Aorta (tissue), 5 donors: Measurements from ENCODE around the gene GNG8. TPM values are rescaled to one million over a fixed set of nuclear protein-coding genes. Genes with fewer than 3 reads are reported as not detected.
A peak's percentile ranks its signal among the peaks of the same experiment; 100 is the strongest.

Source experiments
- ATAC-seq: fragments of 200-7000 bp; cut with Tn5 transposase; one replicate; pipeline ENCODE4 v1.9.1; 2022; ENCODE audit warnings: moderate library complexity; ENCODE audit not compliant: low FRiP score
- DNase-seq, 2 donors: peaks; one replicate each; pipeline ENCODE4 v3.0.0-alpha.2; 2020
- H3K27ac ChIP-seq, 2 donors: one replicate each; pipeline ENCODE4 v1.5.1; 2013; ENCODE audit warnings: low read length in 2 of 2, mild to moderate bottlenecking in 2 of 2, moderate library complexity in 2 of 2, control low read depth in 1 of 2, inconsistent platforms in 1 of 2, low read depth in 1 of 2
- H3K27me3 ChIP-seq, 2 donors: one replicate each; pipeline ENCODE4 v1.6.1; 2013; ENCODE audit warnings: control low read depth in 1 of 2, low read length in 1 of 2, mild to moderate bottlenecking in 1 of 2, moderate library complexity in 1 of 2; ENCODE audit not compliant: insufficient read depth in 2 of 2, control insufficient read depth in 1 of 2
- H3K36me3 ChIP-seq, 2 donors: one replicate each; pipeline ENCODE4 v1.6.1; 2013; ENCODE audit warnings: control low read depth in 1 of 2, low read length in 1 of 2, mild to moderate bottlenecking in 1 of 2; ENCODE audit not compliant: insufficient read depth in 2 of 2, control insufficient read depth in 1 of 2
- H3K4me1 ChIP-seq, 2 donors: one replicate each; pipeline ENCODE4 v1.6.1; 2013; ENCODE audit warnings: low read length in 2 of 2, control low read depth in 1 of 2, mild to moderate bottlenecking in 1 of 2, moderate library complexity in 1 of 2; ENCODE audit not compliant: insufficient read depth in 2 of 2, control insufficient read depth in 1 of 2
- H3K4me3 ChIP-seq, 2 donors: one replicate each; pipeline ENCODE4 v1.5.1; 2013; ENCODE audit warnings: low read length in 2 of 2, control low read depth in 1 of 2, mild to moderate bottlenecking in 1 of 2
- H3K9me3 ChIP-seq: one replicate; pipeline ENCODE4 v1.6.1; 2013; ENCODE audit warnings: mild to moderate bottlenecking, low read length; ENCODE audit not compliant: control insufficient read depth
- WGBS, 2 donors: extraction: QIAGEN DNeasy Blood & Tissue Kit; methylation state at CpG; one replicate each; pipeline ENCODE4 v1.1.7; 2013; 5-methylcytosine and 5-hydroxymethylcytosine counted together
- intact Hi-C, 2 donors: fragments of 100-400 bp; cut with DNase I; formaldehyde crosslinking; loops; one replicate each; pipeline versions ENCODE4 v1.14.2 to v1.15.0; 2022
- polyA plus RNA-seq, 2 donors: library from polyadenylated mRNA; stranded (reverse); fragments of 200-250 nt; gene quantifications; one replicate each; pipeline ENCODE4 v1.2.3, GENCODE V29; 2013
- total RNA-seq, 2 donors: library from RNA; stranded (reverse); fragmentation: NEBNext Ultra II Directional; extraction: Animal tissue kit (Norgen Biotek cat#: 25700); gene quantifications; one replicate each; pipeline ENCODE4 v1.2.1, GENCODE V29; 2021
- donor health status: healthy with polysubstance abuse.
- donor health status: Bipolar disorder and iron deficiency.
- donor health status: DM: no; HTN: no; CAD: no.
- donor health status: DM: no; HTN: no; CAD: no.
- donor health status: DM: yes; HTN: yes; CAD: no.

Gene GNG8
- total and polyA plus RNA-seq, 4 donors, result 3.0 to 4.5 TPM; not detected in 2

GRCh38 chr19:46604781-46605355 is 31.1 kb downstream of the GNG8 start:
- no peaks in the 10 kb centered on the region for H3K27me3 ChIP-seq
- no peaks in the 10 kb centered on the region for H3K9me3 ChIP-seq
- intact Hi-C loops, result loop anchor here in 1 of 2 donors (10.0 kb wide), 1 partner anchor 240 kb away; no protein-coding TSS in a partner anchor
- ATAC-seq (no peak), DNase-seq (peak; percentile 68 to 81)
- peaks cover 0 to 6% of the 10 kb centered on the region in 2 donors for H3K36me3 ChIP-seq
- H3K4me1 ChIP-seq, result peaks cover 0 to 4% of the 10 kb centered on the region in 2 donors
- H3K27ac ChIP-seq, result peak overlapping the region; percentile 19 to 71
- 3 to 7% methylated on average over 13 of the region's 13 CpGs for WGBS, 2 donors
- H3K4me3 ChIP-seq, result no peak overlapping the region

GRCh38 chr19:46603752-46604231 is 32.2 kb downstream of the GNG8 start:
- H3K4me3 ChIP-seq, result no peak overlapping the region
- no peaks in the 10 kb centered on the region for H3K27me3 ChIP-seq
- DNase-seq (peak in 1 of 2 donors; percentile 68), ATAC-seq (no peak)
- WGBS, 2 donors, result 1 to 11% methylated on average over 9 of the region's 9 CpGs
- no peaks in the 10 kb centered on the region for H3K9me3 ChIP-seq
- intact Hi-C loops, result loop anchor here in 1 of 2 donors (10.0 kb wide), 1 partner anchor 241 kb away; no protein-coding TSS in a partner anchor
- H3K4me1 ChIP-seq, result peaks cover 0 to 4% of the 10 kb centered on the region in 2 donors
- H3K36me3 ChIP-seq, result peaks cover 0 to 6% of the 10 kb centered on the region in 2 donors
- peak overlapping the region in 1 of 2 donors; percentile 75 for H3K27ac ChIP-seq

- Histone ChIP-seq H3K9me3 (no peaks in the 10 kb centered on the region), H3K27ac (peak overlapping the region; percentile 18 to 75), H3K36me3 (peaks cover 0 to under 1% of the 10 kb centered on the region in 2 donors), H3K27me3 (no peaks in the 10 kb centered on the region), H3K4me3 (peak overlapping the region; percentile 10 to 47), H3K4me1 (peaks cover 0 to 4% of the 10 kb centered on the region in 2 donors)
- WGBS, 2 donors, result 0 to 4% methylated on average over 2 of the region's 2 CpGs
- DNase-seq, result peak; percentile 42 to 64
- no peak for ATAC-seq
- intact Hi-C loops, result loop anchor here in 1 of 2 donors (10.0 kb wide), 1 partner anchor 242 kb away; no protein-coding TSS in a partner anchor
These were observed 32.8 kb downstream of the GNG8 start for GRCh38 chr19:46603195-46603637.

DNA sequence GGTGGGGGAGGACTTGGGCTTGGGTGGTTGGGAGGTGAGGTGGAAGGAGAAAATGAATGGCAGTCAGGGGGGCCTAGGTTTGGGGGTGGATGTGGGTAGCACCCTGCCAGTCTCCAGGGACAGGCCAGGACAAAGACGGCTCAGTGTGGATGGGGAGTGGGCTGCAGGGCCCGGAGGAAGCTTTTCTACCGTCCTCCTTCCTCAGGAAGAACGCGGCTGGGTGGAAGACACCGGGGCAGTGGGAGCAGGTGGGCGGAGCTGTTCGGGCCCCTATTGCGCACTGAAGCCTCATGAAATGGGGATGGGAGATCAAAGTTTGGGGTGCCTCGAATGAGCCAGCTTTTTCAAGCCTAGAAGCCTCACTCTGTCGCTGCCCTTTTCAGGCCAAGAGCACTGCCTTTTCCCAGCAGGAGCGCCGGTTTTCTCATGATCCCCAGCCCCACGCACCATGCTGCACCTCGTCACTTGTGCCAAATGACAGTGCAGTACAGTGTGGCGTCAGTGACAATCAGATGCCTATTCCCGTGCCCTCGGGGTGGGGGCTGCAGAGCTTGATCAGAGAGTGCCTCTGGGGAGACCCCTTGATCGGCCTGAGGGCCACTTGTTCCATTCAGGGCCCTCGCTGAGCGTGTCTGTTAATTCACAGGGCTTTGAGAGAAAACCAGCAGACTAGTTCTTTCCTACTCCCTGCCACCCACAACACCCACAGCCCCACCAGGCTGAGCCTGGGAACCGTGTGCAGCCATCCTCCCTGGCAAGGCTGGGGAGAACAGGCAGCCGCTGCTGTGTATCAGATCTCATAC is 33.4 kb downstream of the GNG8 start:
- ATAC-seq, result no peak
- peaks cover 0 to 4% of the 10 kb centered on the region in 2 donors for H3K4me1 ChIP-seq

GRCh38 chr19:46601318-46602224 is 34.4 kb downstream of the GNG8 start, which contains the start of gene CALM3:
Gene CALM3 (plus strand): TSS chr19:46601330. CDS start chr19:46601435, 105 bp downstream.
- peaks cover 0 to 4% of the 10 kb centered on the region in 2 donors for H3K4me1 ChIP-seq
- H3K9me3 ChIP-seq, result no peaks in the 10 kb centered on the region
- intact Hi-C loops, result loop anchor here in 1 of 2 donors (1.0 to 10.0 kb wide), 2 partner anchors 11 to 243 kb away; no protein-coding TSS in a partner anchor
- WGBS, 2 donors, result 0% methylated on average over 35 to 51 of the region's 51 CpGs
- ATAC-seq, result no peak
- no peaks in the 10 kb centered on the region for H3K27me3 ChIP-seq
- DNase-seq, result peak; percentile 70 to 79
- H3K27ac ChIP-seq, result peak within 1 kb of the TSS; percentile 40 to 93
- H3K36me3 ChIP-seq, result no peaks in the 10 kb centered on the region
- peak within 1 kb of the TSS; percentile 89 to 99 for H3K4me3 ChIP-seq

More for the DNA sequence above, 33.4 kb downstream of the GNG8 start:
- no peaks in the 10 kb centered on the region for H3K36me3 ChIP-seq
- H3K9me3 ChIP-seq, result no peaks in the 10 kb centered on the region
- peak overlapping the region; percentile 89 to 99 for H3K4me3 ChIP-seq
- no peaks in the 10 kb centered on the region for H3K27me3 ChIP-seq
- WGBS, 2 donors, result 1 to 3% methylated on average over 22 to 23 of the region's 23 CpGs
- DNase-seq, result peak in 1 of 2 donors; percentile 78
- intact Hi-C loops, result loop anchor here in 1 of 2 donors (10.0 kb wide), 1 partner anchor 242 kb away; no protein-coding TSS in a partner anchor
- H3K27ac ChIP-seq, result peak overlapping the region; percentile 18 to 75

DNA sequence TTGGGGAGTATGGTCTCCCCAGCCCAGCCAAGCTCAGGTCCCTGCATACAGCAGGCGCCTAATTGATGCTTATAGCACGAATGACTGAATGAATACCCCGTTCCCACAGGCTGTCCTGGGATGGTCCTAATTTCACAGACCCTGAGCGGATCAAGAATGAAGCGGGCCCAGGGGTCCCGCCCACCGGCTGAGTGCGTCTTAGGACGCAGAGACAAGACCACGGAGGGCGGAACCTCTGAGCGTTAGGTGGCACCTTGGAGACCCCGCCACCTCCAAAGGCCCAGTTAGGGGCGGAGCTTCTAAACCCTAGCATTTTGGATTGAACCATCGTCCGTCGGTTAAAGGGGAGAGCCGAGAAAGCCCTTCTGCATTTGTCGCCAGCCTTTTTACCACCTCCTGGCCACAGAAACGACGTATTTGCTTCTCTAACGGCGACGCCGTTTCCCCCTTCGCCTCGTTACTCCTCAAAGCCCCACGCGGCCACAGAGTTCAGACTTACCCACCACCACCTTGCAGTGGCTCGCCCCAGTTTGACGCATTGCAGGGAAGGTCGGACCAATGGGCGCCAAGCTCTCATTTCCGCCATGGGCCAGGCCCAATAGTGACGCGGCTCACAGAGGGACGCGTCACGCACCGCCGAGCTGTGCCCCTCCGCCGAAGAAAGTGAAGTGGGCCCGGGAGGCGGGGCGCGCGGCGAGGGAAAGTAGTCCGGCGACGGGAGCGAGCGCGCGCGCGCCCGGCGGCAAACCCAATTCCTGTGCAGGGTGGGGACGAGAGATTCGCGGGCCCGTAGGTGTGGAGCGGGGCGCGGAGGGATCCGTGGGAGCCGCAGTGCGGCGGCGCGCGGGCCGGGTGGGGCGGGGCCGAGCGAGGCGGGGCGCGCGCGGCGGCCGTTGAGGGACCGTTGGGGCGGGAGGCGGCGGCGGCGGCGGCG is 35.4 kb downstream of the GNG8 start:
- intact Hi-C loops, result loop anchor here in 1 of 2 donors (1.0 to 10.0 kb wide), 2 partner anchors 12 to 244 kb away; no protein-coding TSS in a partner anchor
- H3K36me3 ChIP-seq, result no peaks in the 10 kb centered on the region
- peak; percentile 98 to 99 for DNase-seq
- 1% methylated on average over 61 to 93 of the region's 93 CpGs for WGBS, 2 donors
- no peaks in the 10 kb centered on the region for H3K27me3 ChIP-seq
- peak overlapping the region; percentile 44 to 89 for H3K4me3 ChIP-seq
- H3K9me3 ChIP-seq, result no peaks in the 10 kb centered on the region
- H3K27ac ChIP-seq, result peak overlapping the region; percentile 8 to 91
- H3K4me1 ChIP-seq, result peaks cover 0 to 2% of the 10 kb centered on the region in 2 donors
- peak; percentile 94 for ATAC-seq

DNA sequence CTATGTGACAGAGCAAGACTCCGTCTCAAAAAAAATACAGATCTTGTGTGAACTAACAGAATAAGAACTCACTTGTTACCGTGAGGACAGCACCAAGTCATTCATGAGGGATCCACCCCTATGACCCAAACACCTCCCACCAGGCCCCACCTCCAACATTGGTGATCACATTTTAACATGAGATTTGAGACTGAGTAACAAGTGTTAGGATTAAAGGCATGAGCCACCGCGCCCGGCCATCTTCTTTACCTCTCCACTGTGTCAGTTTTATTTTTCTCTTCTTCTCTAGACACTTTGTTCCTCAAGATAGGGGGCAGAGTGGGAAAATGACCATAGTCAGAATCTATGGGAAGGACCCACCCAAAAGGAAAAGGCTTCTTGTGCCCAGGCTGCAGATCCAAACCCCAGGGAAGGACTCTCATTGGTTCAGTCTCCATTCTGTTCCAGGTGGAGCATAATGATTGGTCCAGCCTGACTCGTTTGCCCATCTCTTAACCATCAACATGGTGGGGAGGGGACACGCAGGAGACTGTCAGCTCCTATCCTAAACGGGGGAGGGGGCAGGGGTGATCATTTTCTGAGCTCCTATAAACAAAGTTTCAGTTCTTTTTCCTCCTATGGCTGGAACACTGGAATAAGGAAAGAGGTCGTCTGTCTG is 36.2 kb downstream of the GNG8 start:
- H3K27me3 ChIP-seq, result no peaks in the 10 kb centered on the region
- ATAC-seq (no peak), DNase-seq (peak in 1 of 2 donors; percentile 51)
- H3K9me3 ChIP-seq, result no peaks in the 10 kb centered on the region
- H3K4me1 ChIP-seq, result no peaks in the 10 kb centered on the region
- intact Hi-C loops, result loop anchor here in 1 of 2 donors (10.0 kb wide), 1 partner anchor 245 kb away; no protein-coding TSS in a partner anchor
- peak overlapping the region in 1 of 2 donors; percentile 44 for H3K4me3 ChIP-seq
- no peak overlapping the region for H3K27ac ChIP-seq
- 65 to 73% methylated on average over 9 of the region's 9 CpGs for WGBS, 2 donors
- no peaks in the 10 kb centered on the region for H3K36me3 ChIP-seq
